HG03521 (cell line): ENCODE data around the gene UBAP1.
"Not testable (repeated sequence)": the region's sequence is repeated elsewhere in the genome, so short reads cannot be mapped to it uniquely, and the experiment has no call there.

Source experiments
- ATAC-seq: cut with Tn5 transposase; IDR thresholded peaks from one replicate; pipeline ENCODE4 v1.9.1; 2021; ENCODE audit warnings: mild to moderate bottlenecking, moderate library complexity; ENCODE audit not compliant: unreplicated experiment

UBAP1 gene

DNA sequence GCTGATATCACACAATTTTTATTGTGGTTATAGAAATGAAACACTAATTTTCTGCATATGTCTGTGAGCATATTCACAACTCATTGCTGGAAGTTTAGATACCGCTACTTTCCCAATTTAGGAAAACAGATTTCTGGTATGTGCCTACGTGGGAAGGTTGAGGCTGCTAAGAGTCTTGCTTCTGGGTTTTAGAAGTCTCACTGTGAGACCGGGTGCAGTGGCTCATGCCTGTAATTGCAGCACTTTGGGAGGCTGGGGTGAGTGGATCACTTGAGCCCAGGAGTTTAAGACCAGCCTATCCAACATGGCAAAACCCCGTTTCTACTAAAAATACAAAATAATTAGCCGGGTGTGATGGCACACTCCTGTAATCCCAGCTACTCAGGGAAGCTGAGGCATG is 39.6 kb downstream of the UBAP1 start:
- ATAC-seq: no peak

DNA sequence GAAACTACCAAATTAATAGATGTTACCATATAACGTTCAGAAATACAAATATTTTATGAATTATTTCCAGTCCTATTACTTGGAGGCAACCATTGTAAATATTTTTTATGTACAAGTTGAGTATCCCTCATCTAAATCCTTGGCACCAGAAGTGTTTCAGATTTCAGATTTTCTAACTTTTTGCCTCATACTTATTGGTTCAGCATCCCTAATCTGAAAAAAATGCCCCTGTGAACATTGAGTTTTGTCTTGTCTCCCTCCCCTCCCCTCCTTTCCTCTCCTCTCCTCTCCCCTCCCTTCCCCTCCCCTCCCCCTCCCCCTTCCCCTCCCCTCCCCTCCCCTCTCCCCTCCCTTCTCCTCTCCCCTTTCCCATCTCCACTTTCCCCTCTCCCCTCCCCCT is 40.6 kb downstream of the UBAP1 start:
- ATAC-seq: no peak

DNA sequence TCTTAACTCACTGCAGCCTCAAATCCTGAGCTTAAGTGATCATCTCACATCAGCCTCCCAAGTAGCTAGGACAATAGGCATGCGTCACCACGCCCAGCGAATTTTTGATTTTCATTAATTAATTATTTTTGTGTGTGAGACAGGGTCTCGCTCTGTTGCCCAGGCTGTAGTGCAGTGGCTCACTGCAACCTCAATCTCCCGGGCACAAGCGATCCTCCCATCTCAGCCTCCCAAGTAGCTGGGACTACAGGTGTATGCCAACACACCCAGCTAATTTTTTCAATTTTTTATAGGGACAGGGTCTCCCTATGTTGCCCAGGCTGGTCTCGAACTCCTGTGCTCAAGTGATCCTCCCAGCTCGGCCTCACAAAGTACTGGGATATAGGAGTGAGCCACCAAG is 41.4 kb downstream of the UBAP1 start:
- no peak for ATAC-seq

DNA sequence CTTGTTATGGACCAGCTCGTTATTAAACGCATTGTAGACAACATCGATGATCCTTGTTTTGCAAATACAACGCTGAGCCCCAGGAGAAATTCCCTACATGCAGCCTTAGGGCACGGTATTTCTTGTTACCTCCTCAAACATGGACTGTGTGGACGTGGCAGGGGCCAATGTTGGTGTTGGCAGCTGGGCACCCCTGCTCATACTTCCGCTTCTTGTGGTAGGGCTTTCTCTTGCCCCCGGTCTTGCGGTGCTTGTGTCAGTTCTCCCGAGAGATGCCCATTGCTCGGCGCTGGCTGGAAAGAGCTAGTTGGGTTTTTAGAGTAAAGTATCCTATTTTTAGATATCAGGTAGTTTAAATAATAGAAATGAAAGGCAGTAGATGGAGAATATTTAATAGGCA is 45.5 kb downstream of the UBAP1 start:
- no peak for ATAC-seq

DNA sequence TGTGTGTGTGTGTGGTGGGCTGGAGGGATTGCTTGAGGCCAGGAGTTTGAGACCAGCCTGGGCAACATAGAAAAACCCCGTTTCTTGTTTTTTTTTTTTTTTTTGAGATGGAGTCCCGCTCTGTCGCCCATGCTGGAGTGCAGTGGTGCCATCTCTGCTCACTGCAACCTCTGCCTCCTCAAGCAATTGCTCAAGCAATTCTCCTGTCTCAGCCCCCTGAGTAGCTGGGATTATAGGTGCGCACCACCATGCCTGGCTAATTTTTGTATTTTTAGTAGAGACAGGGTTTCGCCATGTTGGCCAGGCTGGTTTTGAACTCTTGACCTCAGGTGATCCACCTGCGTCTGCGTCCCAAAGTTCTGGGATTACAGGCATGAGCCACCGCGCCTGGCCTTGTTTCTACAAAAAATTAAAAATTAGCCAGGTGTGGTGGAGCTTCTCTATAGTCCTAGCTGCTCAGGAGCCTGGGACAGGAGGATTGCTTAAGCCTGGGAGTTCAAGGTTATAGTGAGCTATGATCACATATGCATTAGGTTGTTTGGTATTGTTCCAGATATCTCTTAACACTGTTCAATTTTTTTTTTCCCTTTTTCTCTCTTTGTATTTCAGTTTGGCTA is 47.4 kb downstream of the UBAP1 start:
- not testable (repeated sequence) for ATAC-seq

DNA sequence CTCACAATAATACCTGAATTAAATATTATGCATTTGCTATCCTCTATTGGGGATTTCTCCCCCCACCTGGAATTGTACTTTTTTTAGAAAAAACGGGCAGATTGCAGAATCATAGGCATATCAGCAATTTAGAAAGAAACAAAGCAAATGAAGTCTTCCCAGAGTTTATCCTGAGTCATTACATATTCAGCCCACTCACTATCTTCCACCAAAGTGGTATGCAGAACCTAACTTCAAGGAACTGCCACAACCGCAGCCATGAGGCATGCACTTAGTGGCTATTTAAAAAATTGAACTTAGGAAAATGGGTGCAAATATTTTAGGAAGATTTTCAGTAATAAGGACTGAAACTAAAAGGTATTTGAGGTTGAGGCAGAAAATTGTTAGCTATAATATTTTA is 48.6 kb downstream of the UBAP1 start:
- ATAC-seq: no peak

DNA sequence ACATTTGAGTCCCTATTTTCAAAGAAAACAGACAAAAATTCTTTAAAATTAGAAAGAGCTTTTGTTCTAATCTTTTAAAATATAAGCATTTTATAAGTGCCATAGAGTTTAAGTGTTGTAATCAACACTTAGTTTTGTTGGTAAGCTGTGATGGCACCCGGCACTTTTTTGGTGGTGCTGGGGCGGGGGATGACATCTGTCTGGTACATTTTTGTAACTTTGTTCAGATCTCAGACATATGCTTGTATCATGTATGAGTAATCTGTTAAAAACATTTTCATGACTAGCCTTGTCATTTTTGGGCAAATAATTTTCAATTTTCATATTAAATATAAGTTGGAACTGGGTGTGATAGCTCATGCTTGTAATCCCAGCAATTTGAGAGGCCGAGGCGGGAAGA is 51.7 kb downstream of the UBAP1 start:
- no peak for ATAC-seq

DNA sequence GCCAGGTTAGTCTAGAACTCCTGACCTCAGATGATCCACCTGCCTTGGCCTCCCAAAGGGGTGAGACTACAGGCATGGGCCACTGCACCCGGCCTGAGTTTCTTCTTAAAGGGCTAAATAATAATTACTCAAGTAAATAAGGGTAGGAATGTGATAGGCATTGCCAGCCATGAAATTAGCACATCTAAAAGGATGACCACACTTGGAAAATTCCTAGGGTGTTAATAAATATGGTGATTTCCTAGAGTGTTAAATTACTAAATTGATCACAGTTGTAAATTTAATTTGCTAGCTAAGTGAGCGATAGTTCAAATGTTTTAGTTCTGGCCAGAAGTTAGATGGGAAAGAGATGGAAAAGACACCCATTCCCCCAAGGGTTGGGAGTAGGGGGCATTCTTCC is 53.4 kb downstream of the UBAP1 start:
- ATAC-seq: no peak

DNA sequence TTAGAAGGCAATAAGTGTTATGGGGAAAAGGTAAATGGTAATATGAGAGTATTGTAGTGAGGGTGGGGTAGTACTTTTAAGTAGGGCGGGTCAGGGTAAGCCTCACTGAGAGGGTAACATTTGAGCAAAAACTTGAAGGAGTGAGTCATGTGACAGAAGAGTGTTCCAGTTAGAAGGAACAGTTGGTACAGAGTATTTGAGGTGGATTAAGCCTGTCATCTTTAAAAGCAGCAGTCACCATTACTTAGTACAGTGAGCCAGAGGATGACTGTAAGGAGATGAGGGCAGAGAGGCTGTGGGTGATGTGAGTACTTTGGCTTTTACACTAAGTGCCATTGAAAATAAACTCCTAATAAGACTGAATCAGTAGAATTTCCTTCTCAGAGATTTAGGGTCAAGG is 54.8 kb downstream of the UBAP1 start:
- no peak for ATAC-seq

DNA sequence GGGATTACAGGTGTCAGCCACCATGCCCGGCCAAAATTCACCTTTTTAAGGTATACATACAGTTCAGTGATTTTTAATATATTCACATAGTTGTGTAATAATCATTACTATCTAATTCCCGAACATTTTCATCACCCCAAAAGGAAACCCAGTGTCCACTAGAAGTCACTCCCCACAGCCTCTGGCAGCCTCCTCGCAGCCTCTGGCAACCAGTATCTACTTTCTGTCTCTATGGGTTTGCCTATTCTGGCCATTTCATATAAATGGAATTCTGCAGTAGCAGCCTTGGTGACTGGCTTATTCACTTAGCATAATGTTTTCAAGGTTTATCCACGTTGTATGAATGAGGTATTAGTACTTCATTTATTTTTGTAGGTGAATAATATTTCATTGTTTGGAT is 59.0 kb downstream of the UBAP1 start:
- no peak for ATAC-seq

DNA sequence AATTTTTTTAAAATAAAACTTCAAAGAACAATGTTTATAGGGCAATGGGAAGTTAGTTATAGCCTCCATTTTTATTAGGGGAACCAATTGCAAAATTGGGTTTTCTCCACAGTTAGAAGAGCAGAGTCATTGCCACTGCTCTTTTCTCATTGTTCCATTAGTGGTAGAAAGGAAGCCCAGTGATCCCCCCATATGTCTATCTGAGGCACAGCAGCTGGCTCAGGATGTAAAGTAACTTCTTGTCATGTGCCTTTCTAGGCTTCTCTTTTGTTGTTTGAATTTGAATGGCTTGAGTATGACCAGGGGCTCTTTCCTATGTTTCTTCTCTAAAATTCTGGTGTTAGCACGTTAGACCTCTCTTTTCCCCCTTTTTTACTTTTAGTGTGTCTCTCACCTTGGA is 61.2 kb downstream of the UBAP1 start:
- ATAC-seq: no peak

DNA sequence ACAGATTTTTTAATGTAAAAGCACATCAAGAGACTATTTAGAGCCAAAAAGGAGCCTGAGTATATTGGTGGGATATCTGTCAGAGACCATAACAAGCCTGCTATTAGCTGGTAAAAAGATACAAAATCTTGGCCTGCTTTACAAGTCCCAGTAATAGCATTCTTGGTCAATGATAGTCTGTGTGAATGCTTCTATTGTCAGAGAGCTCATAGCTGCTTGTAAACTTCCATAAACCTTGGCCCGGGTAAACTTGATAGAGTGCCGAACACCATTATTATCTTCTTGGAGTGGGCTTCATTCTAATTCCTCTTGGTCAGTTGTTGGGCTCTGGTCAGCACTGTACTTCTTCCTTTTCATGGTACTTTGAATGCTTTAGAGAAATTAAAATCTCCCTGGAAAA is 64.0 kb downstream of the UBAP1 start:
- ATAC-seq: no peak

DNA sequence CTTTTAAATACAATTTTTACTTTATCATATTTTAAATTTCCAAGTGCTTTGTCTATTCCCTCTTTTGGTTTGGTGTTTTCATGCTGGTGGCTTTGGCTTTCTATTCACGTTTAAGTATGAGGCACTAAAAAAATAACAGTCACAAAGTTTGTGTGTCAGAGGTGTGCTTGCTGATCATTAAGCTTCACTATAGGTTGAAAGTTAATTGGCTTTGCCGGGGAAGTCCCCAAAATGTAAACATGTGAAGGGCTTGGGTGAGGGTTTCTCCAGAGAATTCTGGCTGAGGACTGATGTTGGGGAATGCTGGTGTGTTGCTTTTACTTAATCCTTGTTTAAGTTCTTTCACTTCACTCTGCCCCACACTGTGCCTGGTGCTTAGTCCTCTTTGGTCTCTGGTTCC is 66.4 kb downstream of the UBAP1 start:
- ATAC-seq: not testable (repeated sequence)

DNA sequence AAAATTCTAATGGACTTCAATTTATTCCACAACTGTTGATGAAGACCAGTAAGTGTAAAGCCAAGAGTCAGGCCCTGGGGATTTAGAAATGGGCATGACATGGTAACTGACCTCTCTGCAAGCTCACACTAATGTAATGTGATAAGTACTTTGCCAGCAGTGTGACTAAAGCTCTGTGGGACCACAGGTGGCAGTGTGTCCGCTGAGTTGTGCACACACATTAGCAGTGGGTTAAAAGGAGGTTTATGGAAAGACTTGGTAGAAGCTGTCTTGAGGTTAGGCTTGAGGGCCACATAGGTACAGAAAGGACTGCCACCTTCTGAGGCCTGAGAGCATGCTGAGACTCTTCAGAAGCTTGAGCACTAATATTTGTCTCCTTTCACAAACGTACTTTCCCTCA is 67.6 kb downstream of the UBAP1 start:
- no peak for ATAC-seq

DNA sequence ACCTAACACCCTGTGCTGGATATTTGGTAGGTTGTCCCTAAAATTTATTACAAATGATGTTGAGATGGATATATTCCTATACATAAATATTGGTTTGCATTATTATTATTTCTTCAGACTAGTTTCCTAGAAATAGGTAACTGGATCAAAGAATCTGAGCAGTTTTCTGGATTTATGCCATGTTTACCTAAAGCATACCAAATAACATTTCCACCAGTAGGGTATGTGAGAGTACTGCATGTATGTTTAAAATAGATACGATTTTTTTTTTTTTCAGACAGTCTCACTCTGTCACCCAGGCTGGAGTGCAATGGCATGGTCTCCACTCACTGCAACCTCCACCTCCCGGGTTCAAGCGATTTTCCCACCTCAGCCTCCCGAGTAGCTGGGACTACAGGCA is 68.9 kb downstream of the UBAP1 start:
- ATAC-seq: not testable (repeated sequence)

DNA sequence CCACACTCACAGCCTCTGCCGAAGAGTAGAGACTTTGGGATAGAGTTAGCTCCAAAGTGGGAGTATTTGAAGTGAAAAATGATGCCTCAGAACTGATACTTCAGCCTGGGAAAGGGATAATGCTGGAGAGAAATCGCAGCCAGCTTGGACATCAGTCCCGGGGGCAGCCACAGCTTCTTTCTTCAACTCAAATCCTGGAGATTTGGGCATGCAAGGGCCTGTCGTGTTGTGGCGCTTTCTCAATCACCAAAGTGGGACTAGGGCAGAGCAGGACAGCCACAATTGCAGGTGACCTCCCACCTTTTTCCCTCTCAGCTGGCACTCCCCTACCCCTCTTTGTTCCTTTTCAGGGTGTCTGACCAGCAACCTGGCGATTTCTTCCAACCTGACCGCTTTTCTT is 70.4 kb downstream of the UBAP1 start:
- ATAC-seq: no peak

DNA sequence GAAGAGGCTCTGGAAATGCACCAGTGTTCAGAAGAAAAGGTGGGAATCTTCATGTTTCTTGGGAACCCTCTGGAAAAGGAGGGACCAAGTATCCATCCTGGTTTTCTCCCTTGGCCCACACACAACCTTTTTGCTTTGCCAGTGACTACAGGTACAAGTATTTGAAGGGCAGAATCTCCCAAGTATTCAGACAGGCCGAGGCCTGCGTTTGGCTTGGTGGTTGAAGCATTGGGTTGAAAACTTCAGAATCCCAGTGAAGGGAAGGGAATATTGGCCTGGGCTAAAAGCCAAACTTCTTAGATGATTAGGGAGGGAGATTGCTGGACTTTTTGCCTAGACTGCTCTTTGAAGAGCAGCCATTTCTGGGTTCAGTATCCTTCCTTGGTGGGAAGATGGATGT is 71.9 kb downstream of the UBAP1 start:
- no peak for ATAC-seq

DNA sequence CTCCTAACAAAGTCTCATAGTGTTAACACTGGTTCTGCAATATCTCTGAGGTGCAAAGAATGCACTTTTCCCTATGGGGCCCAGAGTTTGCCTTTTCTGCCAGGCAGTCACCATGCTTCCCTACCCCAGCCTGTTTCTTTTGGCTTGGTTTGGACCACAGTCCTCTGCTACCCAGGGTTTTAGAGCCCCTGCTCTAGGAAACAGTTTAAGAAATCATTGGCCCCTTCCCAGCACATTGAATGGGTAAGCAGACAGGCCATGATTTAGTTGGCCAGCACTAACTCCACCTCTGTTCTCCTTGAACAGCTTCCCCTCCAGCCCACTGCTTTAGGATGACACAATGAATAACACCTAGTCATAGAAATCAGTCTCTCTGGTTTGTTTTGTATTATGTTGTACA is 73.2 kb downstream of the UBAP1 start:
- no peak for ATAC-seq

DNA sequence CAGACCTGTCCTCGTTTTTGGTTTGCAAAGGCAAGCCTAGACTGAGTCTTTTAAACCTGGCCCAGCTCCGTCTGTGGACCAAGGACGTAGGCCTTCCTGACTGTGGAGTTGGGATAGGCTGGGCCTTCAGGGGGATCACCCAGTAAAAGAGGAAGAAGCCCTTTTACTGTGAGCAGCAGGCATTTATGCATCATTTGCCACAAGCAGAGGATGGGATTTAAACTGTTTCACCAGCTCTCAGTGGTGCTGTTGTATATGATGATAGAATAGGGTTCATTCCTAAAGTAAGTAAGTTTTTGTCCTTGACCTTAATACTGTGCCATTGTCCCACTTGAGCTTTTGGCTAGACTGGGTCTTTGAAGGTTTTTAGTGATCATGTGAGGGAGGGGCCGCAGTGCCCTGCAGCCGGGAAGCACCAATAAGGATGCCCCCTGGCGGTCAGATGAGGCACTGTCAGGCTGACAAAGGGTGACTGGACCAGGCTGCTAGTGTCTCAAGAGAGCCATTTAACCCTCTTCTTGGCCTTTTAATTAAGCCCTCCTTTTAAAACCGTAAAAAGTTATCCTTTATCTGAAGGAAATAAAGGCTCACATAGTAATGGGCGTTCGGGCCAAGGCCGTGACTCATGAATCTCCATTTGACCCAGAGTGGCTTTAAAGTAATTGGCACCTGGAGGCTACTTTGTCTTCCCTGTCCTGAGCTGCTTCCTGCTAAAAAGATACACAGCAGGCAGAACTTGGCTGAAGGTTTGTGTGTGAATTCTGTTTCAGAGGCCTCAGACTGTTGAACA is 74.0 kb downstream of the UBAP1 start:
- no peak for ATAC-seq

DNA sequence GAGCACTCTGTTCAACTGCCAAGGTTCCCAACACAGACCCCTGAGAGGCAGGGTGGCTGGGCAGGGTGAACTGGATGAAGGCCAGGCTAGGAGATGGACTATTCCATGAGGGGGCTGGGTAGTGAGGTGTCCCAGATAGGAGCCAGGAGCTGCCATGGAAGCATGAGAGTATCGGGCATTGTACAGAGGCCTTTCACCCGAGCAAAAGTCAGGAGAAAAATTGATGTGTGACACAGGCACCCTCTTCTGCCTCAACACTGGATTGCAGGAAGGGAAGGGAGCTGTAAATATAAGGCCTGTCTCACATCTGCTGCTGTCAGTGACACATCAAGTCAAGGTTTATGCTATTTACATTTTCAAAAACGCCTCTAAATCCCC is 74.6 kb downstream of the UBAP1 start:
- ATAC-seq: no peak

DNA sequence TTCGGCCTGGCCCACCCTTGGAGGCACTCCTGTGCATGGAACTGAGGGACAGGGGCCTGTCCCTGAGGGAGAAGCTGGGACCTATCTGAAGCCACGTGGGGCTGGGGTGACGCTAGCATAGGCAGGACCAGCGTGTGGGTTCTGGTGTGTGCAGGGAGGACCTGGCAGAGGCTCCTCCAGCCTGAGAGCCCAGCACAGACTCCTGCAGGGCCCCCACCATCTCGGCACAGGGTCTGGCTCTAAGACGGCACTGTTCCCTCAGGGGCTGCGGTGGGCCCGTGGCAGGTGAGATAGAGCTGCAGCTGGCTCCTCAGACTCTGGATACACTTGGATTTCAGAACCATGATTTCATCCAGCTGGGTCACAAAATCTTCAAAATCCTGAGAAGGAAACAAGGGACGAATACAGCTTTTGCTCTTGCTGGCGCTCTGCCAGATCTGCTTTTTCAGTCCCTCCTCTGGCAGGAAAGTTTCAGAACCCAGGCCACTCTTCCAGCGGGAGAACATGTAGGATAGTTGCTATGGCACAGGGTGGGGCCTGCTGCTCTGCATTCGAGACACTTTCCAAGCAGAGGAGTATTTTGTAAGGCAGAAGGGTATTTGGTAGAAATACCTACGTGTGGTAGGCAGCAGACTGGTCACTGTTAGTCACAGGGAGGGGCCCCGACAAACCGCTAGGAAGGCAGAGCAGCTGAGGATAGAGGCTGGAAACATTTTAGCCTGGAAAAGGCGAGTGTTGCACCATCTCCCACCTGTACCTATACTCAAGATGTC is 75.5 kb downstream of the UBAP1 start:
- no peak for ATAC-seq
